NCI-H446 (cell line): ENCODE data around the gene GRM8.
"Not testable (repeated sequence)": the region's sequence is repeated elsewhere in the genome, so short reads cannot be mapped to it uniquely, and the experiment has no call there.

Experiments
- DNase-seq, 2 experiments: peaks; one replicate each; lab custom pipeline; 2025; lab: John Stamatoyannopoulos, UW

Gene GRM8

DNA sequence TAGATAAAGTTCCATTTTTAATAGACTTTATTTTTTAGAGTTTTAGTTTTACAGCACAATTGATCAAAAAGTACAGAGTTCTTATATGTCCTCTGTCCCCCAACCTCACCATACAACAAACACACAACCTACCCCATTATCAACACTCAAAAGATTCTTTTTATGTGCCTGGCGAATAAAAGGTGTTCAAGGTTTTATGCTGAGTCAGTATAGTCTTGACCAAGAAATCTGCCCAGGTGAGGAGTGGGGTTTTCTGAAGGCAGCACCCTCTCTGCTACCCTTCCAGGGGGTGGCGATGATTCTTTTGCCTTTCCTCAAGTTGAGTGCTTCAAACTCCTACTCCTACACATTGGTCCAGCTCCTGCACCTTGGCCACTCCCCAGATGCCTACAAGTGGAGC lies 222.9 kb downstream of the GRM8 start:
- no peak for DNase-seq

- DNase-seq, result no peak
These were observed 230.9 kb downstream of the GRM8 start for GRCh38 chr7:127021857-127022256.

GRCh38 chr7:127021019-127021738 lies 231.6 kb downstream of the GRM8 start:
- no peak for DNase-seq

DNA sequence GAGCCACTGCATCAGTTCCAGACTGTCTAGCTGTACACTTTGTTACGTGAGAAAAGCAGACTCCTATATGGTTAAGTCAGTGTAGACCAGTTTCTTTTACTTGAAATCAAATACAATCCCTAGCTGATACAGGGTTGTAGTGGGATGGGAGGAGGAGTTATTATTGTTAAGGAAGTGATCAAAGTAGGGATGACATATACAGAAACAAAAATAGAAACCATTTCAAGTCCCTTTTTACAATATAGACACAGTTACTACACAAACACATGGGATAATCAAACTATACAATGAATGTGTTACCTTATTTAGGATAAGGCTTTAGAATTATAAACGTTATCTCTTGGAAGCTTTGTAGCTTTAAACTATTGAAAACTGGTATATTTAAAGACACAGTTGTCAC lies 233.9 kb downstream of the GRM8 start:
- DNase-seq, result no peak

- DNase-seq, result no peak
These were observed 235.5 kb downstream of the GRM8 start for GRCh38 chr7:127017196-127017595.

GRCh38 chr7:127000725-127001124 lies 252.0 kb downstream of the GRM8 start:
- no peak for DNase-seq

- no peak for DNase-seq
These were observed 256.1 kb downstream of the GRM8 start for GRCh38 chr7:126996659-126997058.

DNA sequence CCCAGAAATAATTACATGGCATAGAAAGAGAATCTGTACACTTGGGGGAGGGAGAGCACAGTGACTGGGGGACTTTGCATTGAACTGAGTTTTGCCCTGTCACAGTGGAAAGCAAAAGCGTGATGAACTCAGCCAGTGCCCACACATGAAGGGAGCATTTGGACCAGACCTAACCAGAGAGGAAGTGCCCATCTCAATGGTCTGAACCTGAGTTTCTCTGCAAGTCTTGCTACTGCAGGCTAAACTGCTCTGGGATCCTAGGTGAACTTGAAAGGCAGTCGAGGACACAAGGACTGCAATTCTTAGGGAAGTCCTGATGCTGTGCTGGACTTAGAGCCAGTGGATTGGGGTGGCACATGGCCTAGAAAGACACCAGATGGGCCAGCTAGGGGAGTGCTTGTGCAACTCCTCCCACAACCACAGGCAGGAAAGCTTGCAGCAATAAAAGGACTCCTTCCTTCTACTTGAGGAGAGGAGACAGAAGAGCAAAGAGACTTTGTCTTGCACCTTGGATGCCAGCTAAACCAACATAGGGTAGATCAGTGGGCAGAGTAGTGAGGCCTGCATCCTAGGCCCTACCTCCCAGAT lies 259.0 kb downstream of the GRM8 start:
- DNase-seq, result no peak

DNA sequence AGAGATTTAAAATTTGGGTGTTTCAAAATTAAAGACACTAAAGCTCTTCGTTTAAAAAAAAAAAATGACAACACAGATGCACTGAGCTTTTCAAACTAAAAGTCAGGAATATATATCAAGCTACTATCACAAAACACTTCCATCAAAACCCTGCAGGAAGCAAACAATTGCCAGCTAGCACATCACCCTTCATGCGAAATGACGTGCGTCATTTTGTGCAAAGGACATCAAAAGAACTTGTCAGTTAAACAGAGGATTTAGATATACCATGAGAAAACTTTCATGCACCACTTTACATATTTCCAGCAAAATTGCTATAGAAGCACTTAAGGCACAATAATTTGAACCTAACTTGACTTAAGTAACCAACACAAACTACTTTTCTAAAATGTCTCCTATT lies 264.7 kb downstream of the GRM8 start:
- no peak for DNase-seq

DNA sequence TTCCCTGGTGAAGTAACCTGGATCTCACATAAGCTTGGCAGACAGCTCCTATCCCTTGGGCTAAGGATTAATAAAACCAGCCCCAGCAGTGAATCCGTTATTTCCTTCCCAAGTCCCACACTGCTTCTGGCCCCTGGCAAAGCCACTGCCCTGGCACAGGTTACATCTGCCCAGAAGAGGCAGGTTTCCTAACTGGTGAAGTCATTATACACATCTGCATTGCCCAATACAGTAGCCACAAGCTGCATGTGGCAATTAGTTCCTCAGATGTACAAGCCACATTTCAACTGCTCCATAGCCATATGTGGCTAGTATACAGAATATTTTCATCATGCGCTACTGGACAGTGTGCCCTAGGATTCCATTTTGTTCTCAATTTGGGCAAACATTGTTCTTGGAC lies 273.0 kb downstream of the GRM8 start:
- no peak for DNase-seq

- no peak for DNase-seq
These were observed 273.9 kb downstream of the GRM8 start for GRCh38 chr7:126978865-126979264.

DNA sequence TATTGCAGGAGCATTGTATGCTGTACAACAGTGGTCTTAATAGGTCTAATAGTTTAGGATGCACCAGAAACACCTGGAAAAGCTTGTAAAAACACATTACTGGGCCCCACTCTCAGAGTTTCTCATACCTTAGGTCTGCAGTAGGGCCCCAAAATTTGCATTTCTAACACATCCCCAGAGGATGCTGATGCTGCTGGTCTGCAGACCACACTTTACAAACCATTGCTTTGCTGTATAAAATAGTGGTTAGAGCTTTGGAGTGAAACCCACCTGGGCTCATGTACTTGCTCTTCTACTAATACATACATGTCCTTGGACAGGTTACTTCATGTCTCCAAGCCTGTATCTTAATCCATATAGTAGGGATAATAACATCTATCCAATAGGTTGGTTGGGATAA lies 279.7 kb downstream of the GRM8 start:
- DNase-seq, result no peak

DNA sequence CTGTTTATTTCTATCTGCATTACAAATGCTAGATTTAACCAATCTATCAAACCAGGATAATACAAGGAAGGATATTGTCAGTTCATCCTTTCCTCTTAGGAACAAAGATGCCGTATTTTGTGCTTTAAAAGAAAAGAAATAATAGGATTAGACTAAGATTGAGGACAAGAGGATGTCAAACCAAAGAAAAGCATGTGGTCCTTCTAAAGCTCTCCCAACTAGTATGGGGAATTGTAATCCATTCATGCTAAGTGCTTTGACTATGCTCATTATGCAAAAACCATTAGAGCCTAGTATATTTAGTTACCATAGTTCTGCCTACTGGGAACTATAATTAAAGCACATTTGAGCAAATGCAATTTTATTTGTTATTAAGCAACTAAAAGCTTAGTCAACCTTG lies 280.2 kb downstream of the GRM8 start:
- no peak for DNase-seq

DNA sequence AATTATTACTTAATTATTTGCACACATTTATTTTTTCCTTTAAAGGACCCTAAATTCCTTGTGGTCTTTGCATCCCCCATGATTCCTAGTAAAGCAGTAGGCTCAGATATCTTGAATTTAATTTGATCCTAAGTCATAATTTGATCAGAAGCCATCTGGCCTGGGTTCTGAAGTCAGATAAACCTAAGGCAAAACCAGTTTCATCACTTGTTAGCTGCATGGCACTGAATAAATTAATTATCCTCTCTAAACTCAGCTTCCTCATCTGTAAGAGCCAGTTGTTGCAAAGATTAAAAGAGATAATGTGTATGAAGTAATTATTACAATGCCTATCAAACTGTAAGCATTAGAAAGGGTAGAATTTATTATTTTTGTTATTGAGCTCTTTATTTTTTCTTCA lies 293.1 kb downstream of the GRM8 start:
- no peak for DNase-seq

DNA sequence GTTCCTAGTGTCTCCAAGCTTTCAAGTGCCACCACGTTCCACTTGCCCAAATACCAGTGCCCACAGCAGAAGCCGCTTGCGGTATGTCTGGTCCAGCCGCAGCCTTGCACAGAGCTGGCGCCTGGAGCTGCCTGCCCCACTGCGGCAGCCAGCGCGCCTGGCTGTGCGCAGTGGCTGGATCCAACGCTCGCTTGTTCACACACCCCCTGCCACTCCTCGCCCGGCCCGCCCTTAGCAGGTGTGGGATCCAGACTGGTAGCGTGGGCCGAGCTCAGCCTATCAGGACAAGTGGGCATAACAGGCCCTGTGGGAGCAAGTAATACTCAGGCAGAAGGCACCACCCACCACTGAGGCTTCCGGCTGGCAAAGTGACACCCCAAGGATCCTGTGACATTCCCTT lies 294.4 kb downstream of the GRM8 start:
- DNase-seq, result no peak

- DNase-seq, result no peak
These were observed 295.3 kb downstream of the GRM8 start for GRCh38 chr7:126957443-126957842.

DNA sequence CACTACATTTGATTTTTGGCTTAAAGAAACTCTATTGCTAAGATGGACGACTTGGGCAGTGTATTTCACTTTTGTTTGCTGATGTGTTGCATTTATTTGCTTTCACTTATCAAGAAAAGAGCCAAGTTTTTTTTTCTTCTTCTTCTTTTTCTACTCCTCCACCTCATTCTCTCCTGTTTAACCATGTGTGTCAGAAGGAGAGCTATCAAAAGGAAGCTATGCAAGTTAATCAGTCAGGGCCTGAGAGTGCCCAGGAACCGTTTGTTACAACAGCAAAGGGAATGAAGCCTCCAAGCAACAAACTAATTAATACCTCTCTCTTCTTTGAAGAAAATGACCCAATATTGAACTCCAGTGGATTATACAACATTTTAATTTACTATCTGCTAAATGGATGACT lies 299.3 kb downstream of the GRM8 start:
- DNase-seq, result no peak

DNA sequence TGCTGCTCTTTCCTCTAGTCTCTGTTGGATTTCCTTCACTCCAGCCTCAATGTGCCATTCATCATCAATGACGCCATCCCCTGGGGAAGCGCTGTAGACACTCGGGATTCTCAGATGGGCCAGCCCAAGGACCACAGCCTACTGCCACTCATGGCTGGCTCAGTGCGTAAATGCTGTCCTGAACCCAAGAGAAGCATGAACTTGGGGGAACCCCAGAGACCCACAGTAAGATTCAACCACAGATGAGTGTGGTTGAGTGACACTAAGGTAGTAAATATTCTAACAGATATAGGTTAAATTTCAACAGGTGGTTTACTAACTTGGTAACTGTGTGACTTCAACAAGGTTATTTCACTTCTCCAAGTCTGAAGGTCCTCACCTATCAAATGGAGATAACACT lies 304.1 kb downstream of the GRM8 start:
- no peak for DNase-seq

DNA sequence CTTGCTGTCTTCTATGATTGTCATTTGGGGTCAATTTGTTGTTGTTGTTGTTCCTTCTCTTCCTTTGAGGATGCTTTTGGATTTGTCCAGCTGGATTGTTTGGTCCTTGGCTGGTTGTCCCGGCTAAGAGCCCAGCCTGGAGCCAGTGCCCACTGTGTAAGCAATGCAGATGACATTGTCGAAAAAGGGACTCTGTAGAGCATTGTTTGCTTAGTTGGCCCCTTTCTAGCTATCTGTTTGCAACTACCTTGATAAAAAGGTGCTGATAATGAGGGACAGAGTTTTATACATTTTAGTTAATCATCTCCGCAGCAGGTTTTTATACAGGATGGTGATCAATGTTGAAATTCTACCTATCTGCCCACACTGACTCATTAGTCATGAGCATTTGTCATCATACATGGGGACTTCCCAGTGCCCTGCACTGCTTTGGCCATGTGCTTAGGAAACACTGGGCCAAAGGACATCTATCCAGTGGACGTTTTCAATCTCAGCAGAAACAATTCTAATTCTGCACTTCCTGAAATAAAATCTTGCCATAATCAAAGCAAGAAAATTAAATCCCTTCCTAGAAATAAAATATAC lies 311.9 kb downstream of the GRM8 start:
- no peak for DNase-seq

GRCh38 chr7:126937171-126937570 lies 315.6 kb downstream of the GRM8 start:
- no peak for DNase-seq

GRCh38 chr7:126931581-126931980 lies 321.2 kb downstream of the GRM8 start:
- DNase-seq, result no peak

DNA sequence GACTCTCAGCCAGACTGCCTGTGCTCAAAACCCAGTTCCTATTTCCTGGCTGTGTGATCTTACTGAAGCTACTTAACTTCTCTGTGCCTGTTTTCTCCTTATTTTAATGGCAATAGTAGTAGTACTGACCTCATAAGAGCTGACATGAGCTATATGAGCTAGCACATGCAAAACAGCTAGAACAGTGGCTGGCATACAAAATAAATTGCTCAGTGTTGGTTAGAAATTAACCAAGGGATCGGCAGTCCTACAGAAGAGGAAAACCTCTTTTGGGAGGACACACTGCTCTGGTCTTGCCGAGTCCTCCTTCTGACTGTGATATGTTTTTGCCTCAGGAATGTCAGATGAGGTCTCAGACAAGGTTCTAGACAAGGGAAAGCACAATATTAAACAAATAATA lies 322.6 kb downstream of the GRM8 start:
- no peak for DNase-seq

GRCh38 chr7:126924477-126924876 lies 328.3 kb downstream of the GRM8 start:
- DNase-seq, result no peak

DNA sequence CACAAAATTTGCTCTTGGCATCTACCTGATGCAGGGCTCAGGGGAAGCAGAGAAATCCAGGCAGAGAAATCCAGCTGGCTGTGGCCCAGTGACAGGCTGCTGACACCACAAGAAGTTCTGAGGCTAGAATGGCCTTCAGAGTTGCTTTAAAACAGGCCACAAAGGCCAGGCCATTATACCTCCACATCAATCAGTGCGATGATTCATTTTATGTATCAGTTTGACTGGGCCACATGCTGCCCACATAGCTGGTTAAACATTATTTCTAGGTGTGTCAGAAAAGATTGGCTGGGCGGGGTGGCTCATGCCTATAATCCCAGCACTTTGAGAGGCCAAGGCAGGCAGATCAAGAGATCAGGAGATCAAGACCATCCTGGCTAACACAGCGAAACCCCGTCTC lies 341.1 kb downstream of the GRM8 start:
- DNase-seq, result not testable (repeated sequence)
